Measurements from ENCODE around the gene GRAMD1A.
"Not testable (repeated sequence)": the region's sequence is repeated elsewhere in the genome, so short reads cannot be mapped to it uniquely, and the experiment has no call there.

Gene GRAMD1A

GRCh38 chr19:35021016-35021415 is 20.9 kb downstream of the GRAMD1A start:
- FAIRE-seq: no peak

DNA sequence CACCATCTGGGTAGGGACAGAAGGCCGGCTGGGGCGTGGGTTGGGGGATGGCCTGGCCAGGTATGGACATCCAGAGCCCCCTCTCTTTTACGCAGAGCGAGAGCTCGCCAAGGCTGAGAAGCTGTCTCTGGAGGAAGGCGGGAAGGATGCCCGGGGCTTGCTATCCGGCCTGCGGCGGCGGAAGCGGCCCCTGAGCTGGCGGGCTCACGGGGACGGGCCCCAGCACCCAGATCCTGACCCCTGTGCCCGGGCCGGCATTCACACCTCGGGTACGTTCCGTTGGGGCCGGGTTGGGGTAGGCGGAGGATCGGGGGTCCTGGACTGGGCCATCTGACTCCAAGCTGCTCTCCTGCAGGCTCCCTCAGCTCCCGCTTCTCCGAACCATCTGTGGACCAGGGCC is 21.5 kb downstream of the GRAMD1A start:
- no peak for FAIRE-seq

GRCh38 chr19:35022460-35022859 is 22.3 kb downstream of the GRAMD1A start:
- FAIRE-seq: no peak

- no peak for FAIRE-seq
Measured at GRCh38 chr19:35023428-35023827, 23.3 kb downstream of the GRAMD1A start.

GRCh38 chr19:35024095-35024494 is 24.0 kb downstream of the GRAMD1A start:
- no peak for FAIRE-seq

DNA sequence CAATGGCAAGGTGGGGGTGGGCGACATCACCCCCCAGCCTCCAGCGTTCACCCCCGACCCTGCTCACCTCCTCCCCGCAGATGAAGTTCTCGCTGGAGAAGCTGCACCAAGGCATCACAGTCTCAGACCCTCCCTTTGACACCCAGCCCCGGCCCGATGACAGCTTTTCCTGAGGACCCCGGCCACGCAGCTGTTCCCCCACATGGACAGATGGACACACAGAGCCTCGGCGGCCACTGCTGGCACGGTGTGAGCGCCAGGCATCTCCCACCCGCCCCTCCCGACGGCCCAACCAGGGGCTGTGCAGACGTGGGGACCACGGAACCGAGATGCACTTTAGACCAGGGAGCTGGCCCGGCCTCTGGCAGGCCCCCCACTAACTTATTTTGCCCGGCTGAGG is 25.8 kb downstream of the GRAMD1A start:
- FAIRE-seq: no peak

- no peak for FAIRE-seq
Measured at GRCh38 chr19:35026418-35026817, 26.3 kb downstream of the GRAMD1A start.

GRCh38 chr19:35027009-35027408 is 26.9 kb downstream of the GRAMD1A start:
- FAIRE-seq: no peak

- FAIRE-seq: no peak
Measured at GRCh38 chr19:35027851-35028599, 27.9 kb downstream of the GRAMD1A start.

GRCh38 chr19:35028600-35028885 is 28.4 kb downstream of the GRAMD1A start:
- not testable (repeated sequence) for FAIRE-seq

DNA sequence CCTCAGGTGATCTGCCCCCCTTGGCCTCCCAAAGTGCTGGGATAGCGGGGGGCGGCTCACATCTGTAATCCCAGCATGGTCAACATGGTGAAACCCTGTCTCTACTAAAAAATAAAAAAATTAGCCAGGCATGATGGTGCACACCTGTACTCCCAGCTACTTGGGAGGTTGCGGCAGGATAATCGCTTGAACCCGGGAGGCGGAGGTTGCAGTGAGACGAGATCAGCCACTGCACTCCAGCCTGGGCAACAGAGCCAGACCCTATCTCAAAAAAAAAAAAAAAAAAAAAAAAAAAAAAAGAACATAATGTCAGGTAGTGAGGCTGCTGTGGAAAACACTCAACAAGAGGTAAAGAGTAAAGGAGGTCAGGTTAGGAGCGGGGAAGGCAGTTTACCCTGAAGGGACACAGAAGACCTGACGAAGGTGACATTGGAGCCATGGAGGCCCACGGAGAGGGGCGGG is 29.2 kb downstream of the GRAMD1A start:
- FAIRE-seq: not testable (repeated sequence)

DNA sequence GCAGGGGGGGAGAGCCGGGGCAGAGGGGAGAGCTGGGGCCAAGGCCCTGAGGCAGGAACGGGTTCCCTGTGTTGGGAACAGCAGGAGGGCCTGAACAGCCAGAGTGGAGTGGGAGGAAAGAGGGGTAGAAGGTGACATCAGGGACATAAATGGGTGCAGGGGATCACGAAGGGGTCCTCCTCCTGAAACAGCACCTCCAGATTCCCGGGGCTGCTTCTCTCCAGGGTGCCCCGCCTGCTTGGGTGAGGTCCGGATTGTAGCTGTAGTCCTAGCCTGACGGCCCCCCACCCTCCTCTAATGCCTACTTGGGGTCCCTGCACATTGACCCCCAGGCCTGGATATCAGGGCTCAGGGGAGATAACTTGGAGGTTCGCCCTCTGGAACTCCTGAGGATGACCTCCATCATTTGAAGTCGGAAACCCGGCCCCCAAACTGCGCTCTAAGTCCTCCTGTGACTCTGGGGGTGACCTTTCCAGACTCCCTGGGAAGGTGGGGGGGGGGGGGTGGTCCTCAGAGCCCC is 29.7 kb downstream of the GRAMD1A start:
- FAIRE-seq: no peak

DNA sequence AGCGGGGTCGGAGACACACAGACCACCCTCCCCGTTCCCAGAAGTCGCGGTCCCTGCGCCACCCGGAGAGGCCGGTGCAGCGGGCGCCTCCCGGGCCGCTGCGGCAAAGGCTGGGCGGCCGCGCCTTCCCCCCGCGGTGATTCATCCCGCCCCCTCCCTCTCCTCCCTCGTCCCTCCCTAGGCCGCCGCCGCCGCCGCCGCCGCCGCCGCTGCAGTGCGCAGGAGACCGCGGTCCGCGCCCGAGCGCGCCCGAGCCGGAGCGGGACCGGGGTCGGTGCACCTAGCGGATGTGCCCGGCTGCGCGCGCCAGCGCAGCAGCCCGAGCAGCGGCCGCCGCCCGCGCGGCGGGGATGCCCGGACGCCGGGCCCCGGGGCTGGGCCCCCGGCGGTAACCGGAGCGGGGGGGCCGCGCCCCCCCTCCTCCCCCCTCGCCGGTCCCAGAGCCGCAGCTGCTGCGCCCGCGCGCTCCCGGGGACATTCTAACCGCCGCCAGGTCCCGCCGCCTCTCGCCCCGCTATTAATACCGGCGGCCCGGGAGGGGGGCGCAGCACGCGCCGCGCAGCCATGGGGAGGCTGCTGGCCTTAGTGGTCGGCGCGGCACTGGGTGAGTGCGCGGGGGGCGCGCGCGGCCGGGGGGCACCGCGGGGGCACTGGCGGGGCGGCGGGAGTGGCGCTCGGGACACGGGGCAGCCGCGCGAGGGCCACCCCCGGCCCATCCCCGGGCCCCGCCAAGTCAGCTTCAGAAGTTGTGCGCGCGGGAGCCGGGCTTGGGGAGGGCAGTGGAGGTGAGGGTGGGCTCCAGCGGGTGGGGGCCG is 30.3 kb downstream of the GRAMD1A start, which contains the start of gene SCN1B:
Gene SCN1B, plus strand, starts transcription at position 214 of the 815 bp plus-strand sequence. Its CDS starts 351 bp downstream, at position 565.
- no peak for FAIRE-seq

DNA sequence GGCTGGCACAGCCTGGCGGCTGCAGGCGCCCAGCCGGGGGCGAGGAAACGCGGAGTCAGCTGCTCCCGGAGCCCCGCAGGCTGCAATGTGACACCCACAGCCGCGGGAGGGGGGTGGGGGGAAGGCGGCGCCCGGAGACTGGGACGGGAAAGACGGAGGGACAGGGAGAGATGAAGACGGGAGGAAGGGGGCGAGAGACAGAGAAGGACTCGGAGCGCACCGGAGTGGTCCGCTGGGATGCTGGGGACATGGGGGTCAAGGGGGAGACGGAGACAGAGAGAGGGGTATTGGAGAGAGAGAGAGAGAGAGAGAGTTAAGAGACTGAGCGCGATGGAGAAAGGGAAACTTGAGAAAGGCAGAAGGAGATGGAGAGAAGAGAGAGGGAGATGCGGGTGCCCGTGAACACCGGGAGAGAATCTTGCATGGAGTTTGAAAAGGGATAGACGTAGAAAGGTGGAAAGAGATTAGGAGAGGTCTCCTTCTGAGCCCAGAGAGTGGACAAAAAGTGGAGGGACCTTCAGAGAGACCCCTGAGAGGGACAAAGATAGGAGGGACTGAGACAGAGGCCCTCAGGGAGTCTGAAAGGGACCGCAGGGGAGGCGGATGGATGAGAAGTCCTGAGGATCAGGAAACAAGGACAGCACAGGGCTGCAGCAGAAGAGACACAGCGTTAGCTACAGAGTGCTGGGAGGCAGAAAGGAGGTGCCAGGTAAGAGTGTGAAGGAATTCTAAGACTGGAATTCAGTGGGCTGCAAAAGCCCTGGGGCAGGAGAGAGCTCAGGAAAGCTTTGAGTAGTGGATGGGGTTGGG is 31.2 kb downstream of the GRAMD1A start:
- FAIRE-seq: no peak

DNA sequence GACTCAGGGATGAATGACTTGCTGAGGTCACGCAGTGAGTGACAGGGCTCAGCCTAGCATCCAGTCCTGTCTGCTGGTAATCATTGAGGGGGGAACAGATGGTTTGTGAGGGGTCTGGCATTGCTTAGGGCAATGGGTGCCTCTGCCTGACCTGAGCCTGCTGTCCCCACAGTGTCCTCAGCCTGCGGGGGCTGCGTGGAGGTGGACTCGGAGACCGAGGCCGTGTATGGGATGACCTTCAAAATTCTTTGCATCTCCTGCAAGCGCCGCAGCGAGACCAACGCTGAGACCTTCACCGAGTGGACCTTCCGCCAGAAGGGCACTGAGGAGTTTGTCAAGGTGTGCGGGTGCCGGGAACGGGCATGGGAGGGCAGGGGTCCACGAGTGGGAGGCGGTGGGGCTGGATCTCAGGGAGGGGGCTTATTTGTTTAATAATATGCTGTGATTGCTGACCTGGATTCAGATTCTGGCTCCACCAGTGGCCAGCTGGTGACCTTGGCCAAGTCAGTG is 32.3 kb downstream of the GRAMD1A start:
- FAIRE-seq: no peak

DNA sequence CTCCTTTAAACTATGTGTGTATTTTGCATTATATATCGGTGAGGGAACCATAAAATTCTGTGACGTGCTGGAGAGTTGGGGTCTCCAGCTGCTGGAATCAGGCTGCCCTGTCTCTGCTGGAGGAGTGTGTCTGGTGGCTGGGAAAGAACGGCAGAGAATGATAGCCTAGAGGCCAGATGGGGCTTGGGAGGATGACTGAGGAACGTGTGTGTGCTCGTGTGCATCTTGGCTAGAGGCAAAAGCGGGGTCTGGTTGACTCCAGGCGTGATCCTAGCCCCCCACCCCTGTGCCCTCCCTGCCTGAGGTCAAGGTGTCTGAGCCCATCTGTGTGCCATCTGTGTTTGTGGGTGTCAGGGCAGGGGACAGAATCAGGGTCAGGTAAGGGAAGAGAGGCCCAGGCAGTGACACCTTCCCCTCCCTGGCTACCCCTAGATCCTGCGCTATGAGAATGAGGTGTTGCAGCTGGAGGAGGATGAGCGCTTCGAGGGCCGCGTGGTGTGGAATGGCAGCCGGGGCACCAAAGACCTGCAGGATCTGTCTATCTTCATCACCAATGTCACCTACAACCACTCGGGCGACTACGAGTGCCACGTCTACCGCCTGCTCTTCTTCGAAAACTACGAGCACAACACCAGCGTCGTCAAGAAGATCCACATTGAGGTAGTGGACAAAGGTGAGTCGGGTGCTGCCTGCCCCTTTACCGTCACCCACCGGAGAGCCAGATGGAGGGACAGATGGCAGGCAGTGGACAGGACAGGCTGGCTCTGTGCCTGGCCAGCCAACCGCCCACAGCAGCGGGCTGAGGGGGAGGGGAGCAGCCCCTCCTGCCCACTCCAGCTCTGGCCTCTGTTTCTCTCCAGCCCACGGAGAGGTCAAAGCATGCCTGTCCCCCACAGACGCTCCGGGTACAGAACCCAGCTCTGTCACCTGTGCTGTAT is 33.2 kb downstream of the GRAMD1A start:
- FAIRE-seq: no peak

DNA sequence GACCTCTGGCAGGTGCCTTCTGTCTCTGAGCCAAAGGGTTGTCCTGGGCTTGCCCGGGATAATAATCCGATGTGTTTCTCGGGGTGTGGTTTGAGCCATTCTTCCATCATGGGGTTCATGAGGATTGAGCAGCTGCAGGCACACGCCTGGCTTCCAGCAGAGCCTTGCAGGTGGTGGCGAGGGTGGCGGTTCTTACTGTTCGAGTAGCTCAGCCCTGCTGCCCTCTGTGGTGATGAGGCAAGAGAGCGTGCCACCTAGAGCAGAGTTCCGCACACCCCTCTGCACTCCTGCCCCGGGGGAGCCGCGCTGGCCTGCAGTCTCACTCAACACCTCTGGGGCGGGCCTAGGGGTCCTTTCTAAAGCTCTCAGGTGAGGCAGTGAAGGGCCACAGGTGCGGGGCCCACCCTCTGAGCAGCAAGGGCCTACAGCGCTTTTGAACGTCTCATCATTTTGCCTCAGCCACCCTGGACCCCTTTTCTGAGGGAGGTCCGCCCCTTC is 33.9 kb downstream of the GRAMD1A start:
- no peak for FAIRE-seq

DNA sequence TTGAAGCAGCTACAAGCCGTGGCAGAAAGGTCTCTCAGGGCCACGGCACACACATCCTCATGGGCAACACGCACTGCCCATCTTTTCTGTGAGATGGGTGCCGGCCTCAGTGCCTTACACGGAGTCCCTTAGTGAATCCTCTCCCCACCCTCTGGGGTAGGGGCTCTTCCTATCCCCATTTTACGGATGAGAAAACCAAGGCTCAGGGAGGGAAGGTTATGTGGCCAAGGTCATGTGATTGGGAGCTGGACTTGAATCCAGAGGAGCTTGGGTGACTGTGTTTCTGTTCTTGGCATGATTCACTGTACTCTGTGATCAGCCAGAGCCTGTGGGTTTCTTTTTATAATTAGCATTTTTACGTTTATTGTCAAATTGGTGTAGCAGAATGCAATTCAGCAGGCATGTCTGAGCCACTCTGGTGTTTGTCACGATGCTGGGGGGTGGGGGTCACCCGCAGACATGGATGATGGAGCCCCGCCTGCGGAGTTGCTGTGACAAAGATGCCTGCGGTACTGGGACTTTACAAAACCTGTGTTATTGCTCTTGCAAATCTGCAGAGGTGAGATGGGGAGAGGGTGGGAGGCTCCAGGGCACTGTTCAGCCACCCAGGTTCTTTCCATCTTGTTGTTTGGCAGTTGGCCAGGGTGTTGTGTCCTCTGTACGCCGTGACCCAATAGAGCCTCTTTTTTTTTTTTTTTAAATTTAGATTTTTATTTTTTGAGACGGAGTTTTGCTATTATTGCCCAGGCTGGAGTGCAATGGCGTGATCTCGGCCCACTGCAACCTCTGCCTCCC is 34.7 kb downstream of the GRAMD1A start:
- FAIRE-seq: no peak

DNA sequence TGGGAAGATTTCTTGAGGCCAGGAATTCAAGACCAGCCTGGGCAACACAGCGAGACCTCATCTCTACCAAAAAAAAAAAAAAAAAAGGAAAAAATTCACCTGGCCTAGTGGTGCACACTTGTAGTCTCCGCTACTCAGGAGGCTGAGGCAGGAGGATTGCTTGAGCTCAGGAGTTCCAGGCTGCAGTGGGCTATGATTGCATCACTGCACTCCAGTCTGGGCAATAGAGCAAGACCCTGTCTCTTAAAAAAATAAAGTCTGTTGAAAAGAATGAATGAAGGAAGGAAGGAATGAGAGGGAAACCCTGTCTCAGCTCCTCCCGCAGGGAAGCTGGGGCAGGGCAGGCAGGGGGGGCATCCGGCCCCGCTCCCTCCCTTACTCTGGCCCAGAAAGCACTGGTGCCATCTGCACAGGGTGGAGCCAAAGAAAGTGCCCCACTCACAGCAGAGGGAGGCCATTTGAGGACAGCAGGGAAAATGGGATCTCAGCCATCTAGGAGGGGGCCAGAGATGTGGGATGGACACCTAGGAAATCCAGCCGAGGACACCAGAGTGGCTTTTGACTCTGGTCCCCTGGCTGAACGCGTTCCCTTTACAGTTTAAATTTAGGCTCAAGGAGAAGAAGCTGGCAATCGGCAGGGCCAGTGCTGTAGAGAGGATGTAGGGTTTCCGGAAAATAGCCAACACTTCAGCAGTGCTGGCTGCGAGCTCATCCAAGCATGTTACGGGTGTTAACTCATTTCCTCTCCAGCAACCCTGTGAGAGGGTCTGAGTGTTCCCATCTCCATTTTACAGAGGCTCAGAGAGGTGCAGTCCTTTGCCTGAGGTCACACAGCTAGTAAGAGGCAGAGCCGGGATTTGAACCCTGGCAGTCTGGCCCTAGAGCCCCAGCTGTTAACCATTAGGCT is 37.8 kb downstream of the GRAMD1A start:
- FAIRE-seq: no peak

Measured in islet of Langerhans (tissue), 1 donor.